NCI-H460 (cell line): ENCODE results near the gene TCF7L1. TPM values are rescaled to one million over a fixed set of nuclear protein-coding genes. Genes with fewer than 3 reads are reported as not detected.

Source experiments
- DNase-seq: peaks from one replicate; pipeline ENCODE4 v3.0.0-alpha.2; 2016; ENCODE audit warnings: low read depth; ENCODE audit errors: extremely low read depth
- total RNA-seq: library from RNA; depleted of rRNA; stranded (reverse); fragments of >200 nt; shearing (Covaris generic); gene quantifications from 2 replicates; pipeline ENCODE4 v1.2.3, GENCODE V29; 2014

TCF7L1 gene
- total RNA-seq, 1 experiment from 2014 or later = 0.12 TPM

DNA sequence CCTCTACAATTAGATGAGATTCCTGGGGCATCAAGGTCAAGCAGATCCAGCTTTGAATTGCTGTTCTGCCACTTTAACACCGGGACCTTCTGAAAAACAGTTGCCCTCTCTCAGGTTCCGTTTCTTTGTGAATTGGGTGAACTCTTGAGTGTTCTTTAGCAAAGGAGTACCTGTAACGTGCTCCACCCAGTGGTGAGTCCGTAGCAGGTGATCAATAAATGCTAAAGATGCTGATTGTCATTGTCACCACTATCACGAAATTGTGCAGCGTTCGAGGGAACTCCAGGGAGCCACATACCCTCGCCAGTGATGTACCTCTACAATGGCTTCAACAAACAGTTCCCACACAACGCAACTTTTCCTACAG is 81.9 kb downstream of the TCF7L1 start:
- DNase-seq = no peak

DNA sequence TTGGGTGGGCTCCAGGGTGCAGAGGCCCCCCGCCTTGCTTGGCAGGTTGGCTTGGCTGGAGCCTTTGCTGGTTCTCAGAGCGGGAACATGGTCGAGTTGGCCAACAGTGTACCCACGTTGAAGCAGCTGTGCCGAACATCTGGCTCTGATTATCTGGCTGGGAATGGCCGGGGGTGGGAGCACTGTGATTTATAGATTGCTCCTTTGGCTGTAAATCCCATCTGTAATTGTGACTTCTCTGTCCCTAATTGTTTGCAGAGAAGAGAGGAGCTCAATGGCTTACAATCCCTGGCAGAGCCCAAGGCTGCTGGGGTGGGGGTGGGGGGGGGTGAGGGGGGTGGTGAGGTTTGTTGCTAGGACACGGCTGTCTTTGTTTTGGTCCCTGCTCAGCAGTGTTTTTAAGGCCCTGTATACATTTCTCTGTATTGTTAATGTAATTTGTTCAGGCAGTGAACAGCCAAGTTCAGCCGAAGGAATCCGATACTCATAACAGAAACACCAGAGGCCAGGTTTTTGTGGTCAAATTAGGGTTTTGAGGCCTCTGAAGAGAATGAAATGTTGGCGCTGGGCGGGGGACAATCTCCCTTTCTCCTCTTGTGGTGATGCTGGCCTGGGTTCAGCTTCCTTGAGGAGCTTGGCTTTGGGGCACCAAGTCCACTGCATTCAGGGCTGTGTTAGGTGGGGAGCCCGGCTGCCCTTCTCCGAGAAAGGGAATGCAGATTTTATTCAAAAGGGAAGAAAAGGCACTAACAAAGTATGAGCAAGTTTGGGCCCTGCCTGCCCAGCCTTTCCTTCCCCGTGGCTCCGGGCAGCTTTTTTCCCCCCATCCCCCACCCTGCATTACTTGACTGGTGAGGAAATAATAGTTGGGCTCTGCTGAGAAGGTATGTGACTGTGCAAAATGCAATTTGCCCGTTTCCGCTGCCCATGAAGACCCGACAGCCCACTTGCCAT is 82.5 kb downstream of the TCF7L1 start:
- no peak for DNase-seq

DNA sequence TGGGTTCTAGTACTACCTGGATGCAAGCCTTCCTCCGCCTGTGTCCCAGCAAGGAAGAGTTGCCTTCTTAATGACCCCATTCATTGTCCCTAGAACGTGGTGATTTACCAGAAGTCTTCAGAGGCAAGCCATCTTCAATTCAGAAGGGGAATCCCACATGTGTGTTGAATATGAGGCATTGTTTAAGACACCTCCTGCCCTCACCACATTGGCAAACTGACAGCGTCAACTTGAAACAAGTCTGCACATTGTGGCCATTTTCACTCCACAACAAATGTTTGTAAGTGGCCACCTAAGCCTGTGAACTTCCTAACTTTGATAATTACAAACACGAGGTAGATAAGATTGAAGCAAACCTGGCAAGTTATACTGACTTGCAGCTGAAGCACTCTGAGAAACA is 83.7 kb downstream of the TCF7L1 start:
- no peak for DNase-seq

DNA sequence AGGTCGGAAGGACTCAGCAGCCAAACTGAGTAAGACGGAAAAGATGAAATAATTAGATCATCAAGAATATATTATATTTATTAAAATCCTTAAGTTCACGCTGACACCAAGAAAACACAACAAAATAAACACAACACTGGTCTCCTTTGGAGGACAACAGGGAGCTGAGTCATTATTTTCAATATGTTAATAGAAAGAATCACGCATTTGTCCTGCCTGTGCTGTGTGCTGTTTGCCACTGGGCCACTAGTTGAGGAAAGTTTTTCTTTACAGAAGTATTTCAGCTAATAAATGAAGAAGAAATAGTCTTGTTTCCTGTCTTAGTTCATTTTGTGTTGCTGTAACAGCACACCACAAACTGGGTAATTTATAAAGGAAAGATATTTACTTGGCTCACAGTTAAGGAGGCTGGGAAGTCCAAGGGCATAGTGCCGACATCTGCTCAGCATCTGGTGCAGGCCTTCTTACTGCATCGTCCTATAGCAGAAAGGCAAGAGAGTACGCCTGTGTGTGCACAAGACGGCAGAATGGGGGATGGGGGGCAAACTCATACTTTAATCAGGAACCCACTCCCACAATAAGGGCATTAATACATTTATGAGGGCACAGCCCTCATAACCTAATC is 88.0 kb downstream of the TCF7L1 start:
- no peak for DNase-seq

DNA sequence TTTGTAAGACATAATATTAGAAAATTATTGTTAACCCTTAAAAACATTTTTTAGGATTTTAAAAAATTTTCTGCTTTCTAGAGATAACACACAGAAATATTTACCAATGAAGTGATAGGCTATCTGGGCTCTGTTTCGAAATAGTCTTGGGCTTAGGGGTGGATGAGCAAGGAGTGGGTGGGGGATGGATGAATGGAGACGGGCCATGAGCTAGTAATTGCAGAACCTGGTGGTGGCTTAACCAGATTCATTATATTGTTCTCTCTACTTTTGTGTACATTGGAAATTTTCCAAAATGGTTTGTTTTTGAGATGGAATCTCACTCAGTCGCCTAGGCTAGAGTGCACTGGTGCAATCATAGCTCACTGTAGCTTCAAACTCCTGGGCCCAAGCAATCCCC is 89.6 kb downstream of the TCF7L1 start:
- DNase-seq = no peak

DNA sequence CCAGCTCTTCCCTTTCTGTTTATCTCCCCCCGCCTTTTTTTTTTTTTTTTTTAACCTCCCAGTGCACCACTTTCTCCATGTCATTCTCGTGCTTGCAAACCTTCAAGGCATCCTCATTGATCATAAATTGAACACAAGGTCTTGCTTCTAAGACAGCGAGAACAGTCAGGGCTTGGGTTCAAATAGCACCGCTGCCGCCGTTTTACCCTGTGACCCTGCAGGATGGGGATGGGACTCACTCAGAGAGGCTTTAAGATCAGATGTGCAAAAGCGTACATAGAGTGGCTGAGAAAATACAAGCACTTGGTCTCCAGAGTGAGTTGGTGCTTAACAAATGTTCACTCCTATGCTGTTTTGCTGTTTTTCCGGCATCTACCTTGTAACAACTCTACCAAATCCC is 93.6 kb downstream of the TCF7L1 start:
- DNase-seq = no peak

DNA sequence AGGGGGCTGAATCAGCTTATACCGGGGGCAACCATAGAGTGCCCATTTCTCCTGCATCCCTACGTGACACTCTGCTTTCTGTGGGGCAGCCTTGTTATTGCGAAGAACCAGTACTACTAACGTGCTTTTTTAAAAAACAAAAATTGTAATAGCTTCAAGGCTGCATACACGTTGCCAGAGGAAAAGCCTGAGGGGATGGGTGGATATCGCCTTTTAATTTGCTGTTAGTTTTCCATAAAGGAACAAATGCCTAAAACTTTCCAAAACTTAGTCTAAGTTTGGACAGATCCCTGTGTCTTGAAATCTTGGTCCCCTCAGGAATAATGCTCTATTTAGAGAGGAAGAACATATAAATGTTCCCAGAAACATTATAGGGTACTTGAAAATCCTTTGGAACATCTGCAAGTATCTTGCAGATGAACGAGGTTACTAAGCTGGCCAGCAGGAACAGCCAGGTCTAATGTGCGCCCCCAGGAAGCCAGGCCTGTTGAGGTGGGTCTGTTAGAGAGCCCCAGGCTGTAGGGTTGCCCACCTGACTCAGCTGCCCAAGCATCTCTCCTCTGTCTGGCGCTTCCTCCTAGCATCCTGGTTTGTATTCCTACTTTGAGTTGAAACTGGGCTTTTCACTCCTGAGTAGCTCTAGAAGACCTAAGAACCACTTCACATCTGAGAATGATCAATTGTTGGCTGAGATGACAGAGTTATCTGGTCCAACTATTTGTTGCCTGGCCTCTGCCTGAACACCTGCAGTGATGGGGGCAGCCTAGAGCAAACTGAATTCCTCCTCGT is 97.7 kb downstream of the TCF7L1 start:
- DNase-seq = no peak

DNA sequence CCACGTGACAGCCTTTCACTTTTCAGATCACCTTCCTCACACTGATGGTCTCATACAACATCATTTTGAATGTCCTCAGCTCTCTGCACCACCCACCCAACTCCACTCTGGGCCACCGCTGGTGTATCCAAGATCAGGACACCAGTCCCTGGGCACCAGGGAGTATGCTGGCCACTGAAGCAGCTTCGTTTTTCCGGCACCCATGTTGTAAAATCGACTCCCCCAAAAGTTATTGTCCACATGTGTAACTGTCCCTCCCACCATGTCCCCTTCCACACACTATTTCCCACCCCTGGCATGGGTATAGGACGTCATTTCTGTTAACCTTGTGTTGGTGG is 98.2 kb downstream of the TCF7L1 start:
- DNase-seq = no peak

DNA sequence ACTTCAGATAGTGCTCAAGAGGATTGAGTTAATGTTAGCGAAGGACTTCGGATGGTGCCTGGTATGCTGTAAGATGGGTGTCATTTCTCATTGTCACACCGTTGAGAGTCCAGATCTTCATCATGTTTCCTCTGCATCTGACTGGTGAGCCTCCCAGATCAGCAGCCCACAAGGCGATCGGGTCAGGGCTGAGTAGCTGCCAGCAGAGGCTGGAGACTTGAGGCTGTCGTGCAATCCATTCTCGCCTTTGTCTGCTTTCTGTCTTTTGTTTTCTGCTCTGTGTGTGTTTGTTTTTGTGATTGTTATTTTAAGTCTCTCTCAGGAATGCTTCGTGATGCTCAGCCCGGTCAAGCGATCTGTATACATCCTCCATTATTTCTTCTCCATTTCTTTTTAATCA is 98.8 kb downstream of the TCF7L1 start:
- DNase-seq = no peak

DNA sequence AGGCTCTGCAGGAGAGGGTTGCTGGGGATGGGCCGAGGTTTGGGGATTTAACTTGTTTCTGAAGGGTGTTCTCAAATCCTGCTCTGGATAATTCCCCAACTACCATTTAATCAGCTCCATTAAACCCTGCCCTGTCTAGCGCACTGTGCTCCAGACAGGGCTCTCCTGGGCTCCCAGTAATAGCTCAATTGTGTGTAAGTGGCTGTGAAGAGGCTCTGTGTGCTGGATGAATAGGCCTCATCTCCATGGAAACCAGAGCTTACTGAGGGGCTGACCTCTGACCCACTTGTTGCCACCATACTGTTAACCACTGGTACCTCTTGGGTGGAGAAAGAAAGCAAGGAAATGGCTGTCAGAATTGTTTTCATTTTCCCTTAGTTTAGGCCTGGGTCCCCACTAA is 101.7 kb downstream of the TCF7L1 start:
- DNase-seq = no peak

DNA sequence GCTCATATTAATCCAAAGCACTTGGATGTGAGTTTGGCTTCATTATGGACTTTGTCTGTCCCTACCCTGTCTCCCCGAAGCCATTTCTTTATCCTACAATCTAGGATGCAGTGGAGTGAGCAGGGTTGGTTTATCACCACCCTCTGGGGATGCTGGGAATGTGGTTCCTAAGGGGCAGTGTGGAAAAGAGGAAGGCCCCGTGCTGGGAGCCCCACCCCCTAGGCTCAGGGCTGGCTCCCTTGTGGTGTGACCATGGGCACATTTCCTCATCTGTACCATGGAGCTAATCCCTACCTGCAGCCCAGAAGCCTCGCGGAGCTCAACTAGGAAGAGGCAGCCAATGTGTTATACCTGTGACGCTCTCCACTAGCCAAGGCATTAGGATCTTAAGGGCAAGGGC is 102.1 kb downstream of the TCF7L1 start:
- DNase-seq = no peak

DNA sequence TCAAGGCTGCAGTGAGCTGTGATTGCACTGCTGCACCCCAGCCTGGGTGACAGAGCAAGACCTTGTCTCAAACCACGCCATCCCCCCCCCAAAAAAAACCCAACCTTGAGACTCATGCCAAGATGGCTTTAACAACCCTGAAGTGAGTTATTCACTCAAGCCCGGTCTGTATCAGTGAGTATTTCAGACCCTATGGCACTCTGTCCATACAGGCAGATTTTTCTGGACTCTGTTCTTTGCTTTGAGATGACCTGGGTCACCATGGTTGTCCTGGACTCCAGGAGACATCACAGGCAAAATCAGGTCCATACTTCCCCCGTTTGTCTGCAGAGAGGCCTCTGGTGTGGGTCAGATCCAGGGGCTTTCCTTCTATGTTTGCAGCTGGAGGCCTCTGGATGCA is 102.9 kb downstream of the TCF7L1 start:
- no peak for DNase-seq

DNA sequence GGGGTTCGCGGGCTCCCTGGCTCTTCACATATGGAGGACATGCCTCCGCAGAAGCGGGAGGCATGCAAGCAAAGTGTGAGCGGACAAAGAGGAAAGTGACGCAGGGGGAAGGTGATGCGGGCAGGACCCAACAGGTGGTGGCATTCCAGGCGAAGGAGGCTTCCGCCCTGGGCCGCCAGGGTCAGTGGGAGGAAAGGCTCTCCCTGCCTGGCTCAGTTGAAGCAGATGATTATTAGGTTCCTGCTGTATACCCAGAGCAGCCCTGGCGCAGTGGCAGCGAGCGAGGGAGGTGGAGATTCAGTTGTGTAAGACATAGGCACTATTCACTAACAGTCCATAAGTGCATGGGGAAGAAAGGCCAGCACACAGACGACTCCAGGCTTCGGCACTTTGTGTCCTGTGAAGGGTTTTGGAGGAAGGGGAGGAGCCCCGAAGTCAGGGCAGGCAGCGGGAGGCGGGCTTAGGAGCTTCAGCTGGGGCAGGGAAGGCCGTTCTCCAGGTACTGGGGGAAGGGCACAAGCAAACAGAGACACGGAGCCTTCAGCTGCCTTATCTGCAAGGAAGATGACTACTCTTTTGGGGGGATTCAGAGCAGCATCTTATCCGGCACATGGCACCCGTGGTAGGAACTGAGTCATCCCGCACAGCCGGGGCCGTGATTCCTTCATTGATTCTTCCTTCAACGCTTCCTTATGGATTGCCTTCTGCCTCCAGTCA is 104.8 kb downstream of the TCF7L1 start:
- no peak for DNase-seq

DNA sequence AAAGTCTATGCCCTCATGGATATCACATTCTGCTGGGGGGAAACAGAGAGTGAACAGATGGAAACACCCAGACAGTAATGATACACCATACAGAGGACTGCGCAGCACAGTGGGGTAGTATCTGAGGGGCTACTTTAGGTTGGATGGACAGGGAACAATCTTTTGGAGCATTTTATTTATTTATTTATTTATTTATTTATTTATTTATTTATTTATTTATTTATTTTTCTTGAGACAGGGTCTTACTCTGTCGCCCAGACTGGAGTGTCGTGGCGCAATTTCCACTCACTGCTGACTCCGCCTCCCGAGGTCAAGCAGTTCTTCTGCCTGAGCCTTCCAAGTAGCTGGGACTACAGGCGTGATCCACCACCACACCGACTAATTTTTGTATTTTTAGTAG is 105.4 kb downstream of the TCF7L1 start:
- no peak for DNase-seq

DNA sequence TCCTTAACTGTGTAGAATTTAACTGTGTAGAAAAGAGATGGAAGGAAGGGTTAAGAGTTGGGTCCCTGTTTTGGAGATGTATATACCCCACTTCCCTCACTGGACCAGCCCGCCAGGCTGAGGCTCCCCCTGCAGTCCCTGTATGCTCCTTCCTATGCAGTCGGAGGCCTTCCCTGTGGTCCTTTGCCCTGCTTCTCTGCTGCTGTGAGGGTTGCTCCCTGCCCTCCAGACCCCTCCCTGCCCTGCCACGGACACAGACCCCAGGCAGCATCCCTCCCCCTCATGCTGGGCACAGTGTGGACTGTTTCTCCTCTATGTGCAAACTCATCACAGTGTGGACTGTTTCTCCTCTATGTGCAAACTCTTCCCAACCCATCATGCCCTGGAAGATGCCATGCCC is 105.9 kb downstream of the TCF7L1 start:
- DNase-seq = no peak

DNA sequence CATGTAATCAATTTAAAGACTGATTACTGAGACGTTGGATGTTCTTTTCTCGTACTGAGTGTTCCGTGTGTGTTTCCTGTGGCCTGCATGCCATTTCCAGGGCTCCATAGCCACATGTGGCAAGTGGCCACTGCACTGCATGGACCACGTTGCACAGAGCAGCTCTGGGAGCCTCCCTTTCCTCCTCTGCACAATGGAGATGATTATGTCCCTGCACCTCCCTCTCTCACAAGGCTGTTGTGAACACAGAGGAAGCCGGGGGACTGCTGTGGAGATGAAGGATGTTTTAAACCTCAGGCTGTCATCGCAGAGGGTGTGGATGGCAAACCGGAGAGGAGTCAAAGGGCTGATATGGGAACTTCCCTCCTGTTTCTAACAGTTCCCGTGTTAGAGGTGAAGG is 106.9 kb downstream of the TCF7L1 start:
- DNase-seq = no peak

DNA sequence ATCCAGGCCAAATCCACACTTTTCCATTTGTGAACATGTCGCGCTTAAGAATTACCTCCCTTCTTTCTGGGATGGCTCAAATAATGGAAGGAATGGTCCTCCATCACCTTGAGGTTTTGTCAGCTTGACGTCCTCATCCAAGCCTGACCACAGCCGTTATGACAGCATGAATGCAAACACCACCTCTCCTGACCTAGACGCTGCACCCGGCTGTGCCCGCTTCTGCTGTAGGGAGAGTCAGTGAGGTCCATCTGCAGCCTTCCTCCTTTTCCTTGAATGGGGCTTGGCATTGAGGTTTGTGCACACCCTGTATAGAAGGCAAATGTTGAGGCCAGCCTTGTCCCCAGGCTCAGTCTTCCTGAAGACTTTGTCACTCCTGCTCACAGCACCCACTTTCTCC is 109.1 kb downstream of the TCF7L1 start:
- DNase-seq = no peak

DNA sequence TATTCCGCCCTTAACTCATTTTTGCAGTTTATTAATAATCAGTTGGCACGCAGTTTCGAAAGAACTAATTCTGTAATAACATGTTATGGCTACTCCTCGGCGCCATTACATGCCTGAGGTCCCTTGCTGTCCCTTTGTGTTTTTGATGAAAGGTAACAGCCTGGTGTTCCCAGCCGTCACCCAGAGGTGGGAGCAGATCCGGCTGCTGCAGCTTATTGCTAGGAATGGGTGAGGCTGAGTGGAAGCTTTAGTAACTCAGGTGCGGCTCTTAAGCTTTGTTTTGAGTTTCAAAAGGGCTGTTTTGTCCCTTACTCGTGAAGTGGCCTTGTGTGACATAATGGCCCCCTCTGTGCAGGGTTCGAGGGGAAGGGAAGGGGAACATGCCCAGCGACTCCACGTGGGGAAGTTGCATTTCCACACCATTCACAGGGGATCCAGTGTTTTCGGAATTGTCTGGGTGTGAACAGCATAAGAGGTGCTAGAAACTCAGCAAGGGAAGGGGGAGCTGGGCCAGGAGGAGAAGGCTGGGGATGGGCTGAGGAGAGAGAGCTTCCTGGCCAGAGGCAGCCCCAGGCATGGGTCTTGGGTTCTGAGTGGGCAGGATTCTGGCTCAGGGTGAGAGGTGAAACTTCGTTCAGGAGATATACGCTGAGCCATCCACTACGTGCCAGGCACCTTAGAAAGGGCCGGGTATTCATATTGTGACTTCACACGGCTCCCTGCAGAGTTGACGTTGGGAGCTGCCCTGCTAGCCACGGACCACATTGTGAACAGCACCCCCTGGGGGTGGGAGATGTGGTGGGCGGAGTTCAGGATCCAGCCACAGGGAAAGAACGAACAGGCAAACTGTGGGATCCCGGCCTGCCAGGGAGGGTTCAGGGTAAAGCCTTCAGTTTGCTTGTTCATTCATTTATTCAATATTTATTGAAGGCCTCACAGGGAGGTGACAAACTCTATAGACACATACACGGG is 110.2 kb downstream of the TCF7L1 start:
- peak; percentile 47 for DNase-seq

DNA sequence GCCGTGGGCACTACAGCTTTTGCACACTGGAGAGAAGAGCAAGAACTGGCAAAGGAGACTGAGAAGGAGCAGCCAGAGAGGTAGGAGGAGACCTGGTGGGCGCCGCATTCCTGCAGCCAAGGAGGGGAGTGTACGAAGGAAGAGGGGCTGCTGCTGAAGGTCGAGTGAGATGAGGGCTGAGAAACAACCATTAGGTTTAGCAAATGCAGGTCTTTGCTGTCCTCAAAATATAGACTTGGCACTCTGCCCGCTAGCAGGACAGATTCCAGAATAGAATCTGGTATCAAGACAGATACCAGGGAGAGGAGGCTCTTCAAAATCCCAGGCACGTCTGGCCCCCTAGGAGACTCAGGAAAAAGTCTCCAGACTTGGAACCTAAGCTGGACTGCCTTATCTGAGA is 111.6 kb downstream of the TCF7L1 start:
- no peak for DNase-seq

DNA sequence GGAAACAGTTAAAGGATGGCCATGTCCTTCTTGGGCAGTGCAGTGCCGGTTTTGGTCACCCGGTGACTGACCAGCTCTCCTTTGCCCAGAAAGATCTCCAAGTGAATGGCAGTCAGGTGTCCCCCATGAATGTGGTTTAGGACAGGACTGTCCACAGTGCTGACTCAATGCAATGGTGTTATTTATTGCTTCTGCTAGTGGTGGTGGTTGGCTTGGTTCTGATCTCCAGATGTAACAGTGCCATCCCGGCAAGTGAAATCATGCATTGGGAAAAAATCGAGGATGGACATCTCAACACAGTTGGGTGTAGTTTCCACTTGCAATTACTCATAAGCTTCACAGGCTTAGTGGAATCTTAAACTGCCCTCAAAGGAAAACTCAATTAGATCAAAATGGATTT is 112.7 kb downstream of the TCF7L1 start:
- DNase-seq = no peak
